PC-9 (cell line): Measurements from ENCODE around the gene SMTNL1. TPM values are rescaled to one million over a fixed set of nuclear protein-coding genes. Genes with fewer than 3 reads are reported as not detected.

ENCODE experiments used
- BruUV-seq: library from RNA; stranded (reverse); fragments of 400-500 nt; replicated peaks from 2 replicates; lab custom pipeline; 2021; lab: Mats Ljungman, UMichigan
- CTCF ChIA-PET: fragments of 300-600 bp; sonication (Branson Sonifier 250); formaldehyde crosslinking; loops from one replicate; lab custom pipeline; 2022; ENCODE audit warnings: antibody characterized with exemption; lab: Charles Lee
- POLR2A ChIA-PET: fragments of 300-600 bp; sonication (Branson Sonifier 250); formaldehyde crosslinking; loops from one replicate; lab custom pipeline; 2022; ENCODE audit warnings: antibody characterized with exemption; ENCODE audit not compliant: unreplicated experiment; lab: Charles Lee
- DNase-seq, 2 experiments: peaks; one replicate each; pipeline versions ENCODE4 v3.0.0 to v3.0.0-alpha.2; 2015 to 2022; ENCODE audit warnings: mixed read lengths in 1 of 2
- H2AFZ ChIP-seq: fragments of 200-600 bp; sonication (generic); 2 replicates; pipeline ENCODE4 v1.8.1; 2017; ENCODE audit warnings: antibody characterized with exemption
- H3F3A ChIP-seq: fragments of 200-600 bp; sonication (generic); 2 replicates; pipeline ENCODE4 v1.8.1; 2017; ENCODE audit warnings: antibody characterized with exemption, mild to moderate bottlenecking, low read depth; ENCODE audit not compliant: insufficient read depth
- H3K27ac ChIP-seq: fragments of 200-600 bp; sonication (generic); 2 replicates; pipeline ENCODE4 v1.6.1; 2016; ENCODE audit warnings: mixed run types
- H3K27me3 ChIP-seq: fragments of 200-600 bp; sonication (generic); 2 replicates; pipeline ENCODE4 v1.6.1; 2016; ENCODE audit warnings: low read depth, mixed run types; ENCODE audit not compliant: insufficient read depth
- H3K36me3 ChIP-seq: fragments of 200-600 bp; sonication (generic); 2 replicates; pipeline ENCODE4 v1.6.1; 2016; ENCODE audit warnings: low read depth, mixed run types
- H3K4me1 ChIP-seq: fragments of 200-600 bp; sonication (generic); replicated peaks from 2 replicates; pipeline ENCODE4 v1.6.1; 2016; ENCODE audit warnings: mixed run types; ENCODE audit not compliant: insufficient read depth
- H3K4me2 ChIP-seq: fragments of 200-600 bp; sonication (generic); 2 replicates; pipeline ENCODE4 v1.6.1; 2017; ENCODE audit warnings: mixed run types
- H3K4me3 ChIP-seq: fragments of 200-600 bp; sonication (generic); 2 replicates; pipeline ENCODE4 v1.6.1; 2016; ENCODE audit warnings: mixed run types
- H3K79me2 ChIP-seq: fragments of 200-600 bp; sonication (generic); 2 replicates; pipeline ENCODE4 v1.6.1; 2017; ENCODE audit warnings: low read depth, mixed run types
- H3K9me2 ChIP-seq: fragments of 200-600 bp; sonication (generic); 2 replicates; pipeline ENCODE4 v1.8.1; 2017; ENCODE audit warnings: mild to moderate bottlenecking; ENCODE audit not compliant: insufficient read depth
- H3K9me3 ChIP-seq: fragments of 200-600 bp; sonication (generic); 2 replicates; pipeline ENCODE4 v1.8.1; 2016; ENCODE audit warnings: low read depth; ENCODE audit not compliant: insufficient read depth
- H4K20me1 ChIP-seq: fragments of 200-600 bp; sonication (generic); 2 replicates; pipeline ENCODE4 v1.8.1; 2017; ENCODE audit not compliant: insufficient read depth
- EZH2 ChIP-seq: fragments of 200-600 bp; sonication (generic); IDR thresholded peaks from 2 replicates; pipeline ENCODE4 v1.8.0; 2017; ENCODE audit warnings: antibody characterized with exemption, low read depth
- intact Hi-C: fragments of 100-400 bp; cut with micrococcal nuclease; formaldehyde crosslinking; loops from one replicate; pipeline ENCODE4 v1.10.0; 2022; ENCODE audit not compliant: unreplicated experiment
- total RNA-seq: library from RNA; stranded (reverse); gene quantifications from 2 replicates; pipeline ENCODE4 v1.2.3, GENCODE V29; 2021
- TF ChIP-seq, protein P1 (sequence below): fragments of 200-600 bp; sonication (generic); conservative IDR thresholded peaks from 2 replicates; pipeline ENCODE4 v1.6.1; 2017; ENCODE audit warnings: mixed run types, antibody characterized with exemption, mild to moderate bottlenecking, moderate library complexity

Gene SMTNL1
- total RNA-seq, 1 experiment from 2014 or later = not detected

DNA sequence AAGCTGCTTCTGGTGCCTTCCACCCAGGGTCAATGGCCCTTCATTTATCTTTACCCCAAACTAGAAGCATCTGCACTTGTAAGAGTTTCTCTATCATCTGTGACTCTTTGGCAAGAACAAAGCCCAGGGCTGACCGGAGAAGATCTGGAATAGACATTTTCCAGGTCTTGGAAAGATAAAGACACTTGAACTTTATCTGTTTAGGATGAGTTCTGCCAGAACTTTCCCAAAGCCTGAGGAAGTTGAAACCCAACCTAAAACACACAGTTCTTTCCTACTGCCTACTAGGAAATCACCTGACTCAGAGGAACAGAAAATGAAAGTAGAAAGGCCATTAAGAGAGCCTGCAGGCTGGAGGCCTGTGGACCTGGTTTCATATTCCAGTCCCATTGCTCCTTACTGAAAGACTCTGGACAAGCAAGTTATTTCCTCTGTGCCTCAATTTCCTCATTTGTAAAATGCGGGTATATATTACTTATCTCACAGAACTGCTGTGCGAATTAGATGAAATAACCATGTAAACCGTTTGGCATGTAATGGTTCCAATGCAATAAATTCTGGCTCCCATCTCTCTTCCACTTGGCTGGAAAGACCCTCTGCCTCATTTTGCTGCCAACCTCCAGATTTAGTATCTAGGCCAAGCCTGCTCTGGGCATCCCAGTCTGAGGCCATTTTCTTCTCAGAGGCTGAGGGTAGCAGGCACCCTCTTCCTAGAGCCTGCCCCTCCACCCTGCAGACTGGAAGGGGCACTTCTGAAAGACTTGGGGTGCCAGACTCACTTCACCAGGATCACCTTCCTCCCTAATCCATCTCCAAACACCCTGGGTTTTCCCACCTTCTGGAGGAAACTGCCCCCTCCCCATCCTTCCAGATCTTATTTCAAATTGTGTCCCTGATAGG lies 28.9 kb downstream of the SMTNL1 start:
- H3K4me1 ChIP-seq = peaks cover 24% of the 10 kb centered on the region
- H3K27me3 ChIP-seq = no peaks in the 10 kb centered on the region
- H3K9me2 ChIP-seq = no peaks in the 10 kb centered on the region
- H3F3A ChIP-seq = no peaks in the 10 kb centered on the region
- peak in 1 of 2 experiments; percentile 26 for DNase-seq
- H4K20me1 ChIP-seq = no peaks in the 10 kb centered on the region
- ChIA-PET CTCF (interaction anchor here (1.2 kb wide), 1 partner anchor 37 kb away, joined by 3 read pairs; no protein-coding TSS in a partner anchor), POLR2A (no interaction called here)
- intact Hi-C loops = no loop called here
- no peaks in the 10 kb centered on the region for H3K36me3 ChIP-seq
- H3K9me3 ChIP-seq = no peaks in the 10 kb centered on the region
- BruUV-seq = no TSS peak
- H3K4me2 ChIP-seq = peak overlapping the region; percentile 90
- no peak overlapping the region for H2AFZ ChIP-seq
- no peak overlapping the region for H3K27ac ChIP-seq
- H3K4me3 ChIP-seq = peak overlapping the region; percentile 38; the same call in 1 of the 2 replicates
- H3K79me2 ChIP-seq = no peaks in the 10 kb centered on the region
- TF ChIP-seq, protein P1, sequence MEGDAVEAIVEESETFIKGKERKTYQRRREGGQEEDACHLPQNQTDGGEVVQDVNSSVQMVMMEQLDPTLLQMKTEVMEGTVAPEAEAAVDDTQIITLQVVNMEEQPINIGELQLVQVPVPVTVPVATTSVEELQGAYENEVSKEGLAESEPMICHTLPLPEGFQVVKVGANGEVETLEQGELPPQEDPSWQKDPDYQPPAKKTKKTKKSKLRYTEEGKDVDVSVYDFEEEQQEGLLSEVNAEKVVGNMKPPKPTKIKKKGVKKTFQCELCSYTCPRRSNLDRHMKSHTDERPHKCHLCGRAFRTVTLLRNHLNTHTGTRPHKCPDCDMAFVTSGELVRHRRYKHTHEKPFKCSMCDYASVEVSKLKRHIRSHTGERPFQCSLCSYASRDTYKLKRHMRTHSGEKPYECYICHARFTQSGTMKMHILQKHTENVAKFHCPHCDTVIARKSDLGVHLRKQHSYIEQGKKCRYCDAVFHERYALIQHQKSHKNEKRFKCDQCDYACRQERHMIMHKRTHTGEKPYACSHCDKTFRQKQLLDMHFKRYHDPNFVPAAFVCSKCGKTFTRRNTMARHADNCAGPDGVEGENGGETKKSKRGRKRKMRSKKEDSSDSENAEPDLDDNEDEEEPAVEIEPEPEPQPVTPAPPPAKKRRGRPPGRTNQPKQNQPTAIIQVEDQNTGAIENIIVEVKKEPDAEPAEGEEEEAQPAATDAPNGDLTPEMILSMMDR = no peak
- TF ChIP-seq EZH2 = no peak

DNA sequence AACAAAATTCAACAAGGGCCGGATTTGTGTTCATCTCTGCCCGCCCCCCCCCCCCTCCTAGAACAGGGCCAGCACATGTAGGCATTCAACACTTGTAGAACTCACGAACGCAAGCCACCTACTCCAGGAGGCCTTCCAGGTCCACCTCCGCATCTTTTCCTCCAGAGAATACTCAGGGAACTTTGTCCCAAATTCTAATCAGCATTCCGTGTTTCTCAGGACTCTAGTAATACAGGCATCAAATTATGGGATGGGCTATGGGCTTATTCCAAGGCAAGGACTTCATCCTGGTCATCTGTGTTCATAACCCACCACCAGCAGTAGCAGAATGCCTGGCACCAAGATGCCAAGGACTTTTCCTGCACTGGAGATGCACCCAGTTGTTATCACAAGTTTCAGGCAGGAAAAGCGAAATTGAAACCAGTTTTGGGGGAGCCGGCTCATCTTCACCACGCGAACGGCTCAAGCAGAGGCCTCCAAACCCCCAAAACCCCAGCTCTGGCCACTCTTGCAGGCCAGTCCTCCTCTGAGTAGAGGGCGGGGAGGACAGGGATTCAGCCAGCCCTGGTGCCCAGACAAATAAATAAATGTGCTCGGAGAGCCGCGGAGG lies 29.6 kb downstream of the SMTNL1 start:
- Histone ChIP-seq H4K20me1 (no peaks in the 10 kb centered on the region), H3K4me3 (peak overlapping the region; percentile 89), H3K27ac (no peak overlapping the region), H3K9me3 (no peaks in the 10 kb centered on the region), H3K4me1 (peaks cover 24% of the 10 kb centered on the region), H3F3A (no peaks in the 10 kb centered on the region), H3K4me2 (peak overlapping the region; percentile 90), H2AFZ (peak overlapping the region; percentile 97), H3K27me3 (no peaks in the 10 kb centered on the region), H3K36me3 (no peaks in the 10 kb centered on the region), H3K9me2 (no peaks in the 10 kb centered on the region), H3K79me2 (no peaks in the 10 kb centered on the region)
- intact Hi-C loops = loop anchor here (1.0 kb wide), 2 partner anchors 36 to 109 kb away; no protein-coding TSS in a partner anchor
- ChIA-PET CTCF (interaction anchor here (0.6 to 1.9 kb wide), 6 partner anchors 37 to 154 kb away, joined by 3 to 8 read pairs (median 4); no protein-coding TSS in a partner anchor), POLR2A (interaction anchor here (0.6 to 0.7 kb wide), 2 partner anchors 71 to 234 kb away, joined by 4 to 6 read pairs; no protein-coding TSS in a partner anchor)
- DNase-seq = no peak
- no peak for TF ChIP-seq EZH2
- TF ChIP-seq, protein P1 = no peak
- TSS peak; percentile 54 for BruUV-seq
